GM23338 (cell line): ENCODE data around the gene NOVA2. TPM values are rescaled to one million over a fixed set of nuclear protein-coding genes. Genes with fewer than 3 reads are reported as not detected.

Source experiments
- ATAC-seq: fragments of 200-7000 bp; cut with Tn5 transposase; 3 replicates; pipeline ENCODE4 v1.9.1; 2020
- DNase-seq: peaks from one replicate; pipeline ENCODE4 v3.0.0-alpha.2; 2015; ENCODE audit warnings: low spot score
- H2AFZ ChIP-seq: fragments of 200-600 bp; sonication (generic); 2 replicates; pipeline ENCODE4 v1.8.0; 2016; ENCODE audit warnings: antibody characterized with exemption, mild to moderate bottlenecking, moderate library complexity
- H3F3A ChIP-seq: fragments of 200-600 bp; sonication (generic); replicated peaks from 2 replicates; pipeline ENCODE4 v1.8.0; 2017; ENCODE audit warnings: antibody characterized with exemption, mixed run types, low read depth
- H3K27ac ChIP-seq: fragments of 200-600 bp; sonication (generic); 2 replicates; pipeline ENCODE4 v1.6.1; 2016; ENCODE audit warnings: low read depth
- H3K27me3 ChIP-seq: fragments of 200-600 bp; sonication (generic); 2 replicates; pipeline ENCODE4 v1.8.0; 2016; ENCODE audit warnings: mild to moderate bottlenecking, mixed run types, moderate library complexity; ENCODE audit not compliant: insufficient read depth
- H3K36me3 ChIP-seq: fragments of 200-600 bp; sonication (generic); 2 replicates; pipeline ENCODE4 v1.8.0; 2016; ENCODE audit warnings: mild to moderate bottlenecking; ENCODE audit not compliant: insufficient read depth
- H3K4me1 ChIP-seq: fragments of 200-600 bp; sonication (generic); 2 replicates; pipeline ENCODE4 v1.8.0; 2016; ENCODE audit warnings: mild to moderate bottlenecking, moderate library complexity; ENCODE audit not compliant: insufficient read depth
- H3K4me2 ChIP-seq: fragments of 200-600 bp; sonication (generic); 2 replicates; pipeline ENCODE4 v1.7.1; 2017; ENCODE audit warnings: mixed run types
- H3K4me3 ChIP-seq: fragments of 200-600 bp; sonication (generic); 2 replicates; pipeline ENCODE4 v1.6.1; 2016; ENCODE audit warnings: mixed run types
- H3K79me2 ChIP-seq: fragments of 200-600 bp; sonication (generic); replicated peaks from 2 replicates; pipeline ENCODE4 v1.8.0; 2017; ENCODE audit warnings: mild to moderate bottlenecking; ENCODE audit not compliant: insufficient read depth
- H3K9me2 ChIP-seq: fragments of 200-600 bp; sonication (generic); 2 replicates; pipeline ENCODE4 v1.8.0; 2017; ENCODE audit not compliant: insufficient read depth
- H4K20me1 ChIP-seq: fragments of 200-600 bp; sonication (generic); replicated peaks from 2 replicates; pipeline ENCODE4 v1.8.0; 2017; ENCODE audit warnings: mild to moderate bottlenecking; ENCODE audit not compliant: insufficient read depth
- H3K27ac Mint-ChIP-seq: 2 replicates; pipeline ENCODE4 v1.8.0; 2020; ENCODE audit warnings: inconsistent platforms, mild to moderate bottlenecking, moderate library complexity, mixed read lengths
- H3K27me3 Mint-ChIP-seq: 3 replicates; pipeline ENCODE4 v1.8.0; 2022; ENCODE audit warnings: low read depth, mild to moderate bottlenecking, moderate library complexity, mixed read lengths, inconsistent platforms; ENCODE audit not compliant: insufficient read depth, poor library complexity
- H3K36me3 Mint-ChIP-seq: 3 replicates; pipeline ENCODE4 v1.8.0; 2021; ENCODE audit warnings: low read depth, mild to moderate bottlenecking, inconsistent platforms, moderate library complexity, mixed read lengths
- H3K4me1 Mint-ChIP-seq: 3 replicates; pipeline ENCODE4 v1.8.0; 2020; ENCODE audit warnings: mild to moderate bottlenecking, inconsistent platforms, mixed read lengths
- H3K4me3 Mint-ChIP-seq: 3 replicates; pipeline ENCODE4 v1.8.0; 2021; ENCODE audit warnings: moderate library complexity, mild to moderate bottlenecking, inconsistent platforms, mixed read lengths
- H3K9me3 Mint-ChIP-seq: 3 replicates; pipeline ENCODE4 v1.8.0; 2020; ENCODE audit warnings: moderate library complexity, mild to moderate bottlenecking, inconsistent platforms, mixed read lengths
- CREB1 ChIP-seq: fragments of 250-450 bp; sonication (Bioruptor Pico); IDR thresholded peaks from 2 replicates; pipeline ENCODE4 v1.5.0; 2020; ENCODE audit warnings: low read depth, mild to moderate bottlenecking, moderate library complexity
- EZH2 ChIP-seq: fragments of 200-600 bp; sonication (generic); IDR thresholded peaks from one replicate; pipeline ENCODE4 v1.8.0; 2017; ENCODE audit warnings: antibody characterized with exemption, mild to moderate bottlenecking, low read depth; ENCODE audit not compliant: unreplicated experiment
- STAT1 ChIP-seq: IDR thresholded peaks from one replicate; pipeline ENCODE4 v1.6.1; 2016; ENCODE audit warnings: antibody characterized with exemption; ENCODE audit not compliant: unreplicated experiment
- ZNF331 ChIP-seq: fragments of 250-450 bp; sonication (Bioruptor Pico); IDR thresholded peaks from 2 replicates; pipeline ENCODE4 v1.5.0; 2020; ENCODE audit warnings: low read depth, mild to moderate bottlenecking, moderate library complexity
- ZNF462 ChIP-seq: fragments of 250-450 bp; sonication (Bioruptor Pico); IDR thresholded peaks from 2 replicates; pipeline ENCODE4 v1.5.0; 2020; ENCODE audit warnings: mild to moderate bottlenecking, moderate library complexity
- polyA plus RNA-seq: library from polyadenylated mRNA; unstranded; fragments of >200 nt; fragmentation: Nextera tagmentation; extraction: Ambion mirVana; gene quantifications from 2 replicates; pipeline ENCODE4 v1.2.1, GENCODE V29; 2016
- total RNA-seq: library from RNA; depleted of rRNA; stranded (reverse); fragments of >200 nt; shearing (Covaris generic); gene quantifications from 2 replicates; pipeline ENCODE4 v1.2.3, GENCODE V29; 2014
- TF ChIP-seq, protein P1 (sequence below): IDR thresholded peaks from one replicate; pipeline ENCODE4 v1.6.1; 2018; ENCODE audit warnings: antibody characterized with exemption; ENCODE audit not compliant: unreplicated experiment

Gene NOVA2
- total and polyA plus RNA-seq, 2 experiments from 2014 or later: 5.1 to 13.7 TPM

DNA sequence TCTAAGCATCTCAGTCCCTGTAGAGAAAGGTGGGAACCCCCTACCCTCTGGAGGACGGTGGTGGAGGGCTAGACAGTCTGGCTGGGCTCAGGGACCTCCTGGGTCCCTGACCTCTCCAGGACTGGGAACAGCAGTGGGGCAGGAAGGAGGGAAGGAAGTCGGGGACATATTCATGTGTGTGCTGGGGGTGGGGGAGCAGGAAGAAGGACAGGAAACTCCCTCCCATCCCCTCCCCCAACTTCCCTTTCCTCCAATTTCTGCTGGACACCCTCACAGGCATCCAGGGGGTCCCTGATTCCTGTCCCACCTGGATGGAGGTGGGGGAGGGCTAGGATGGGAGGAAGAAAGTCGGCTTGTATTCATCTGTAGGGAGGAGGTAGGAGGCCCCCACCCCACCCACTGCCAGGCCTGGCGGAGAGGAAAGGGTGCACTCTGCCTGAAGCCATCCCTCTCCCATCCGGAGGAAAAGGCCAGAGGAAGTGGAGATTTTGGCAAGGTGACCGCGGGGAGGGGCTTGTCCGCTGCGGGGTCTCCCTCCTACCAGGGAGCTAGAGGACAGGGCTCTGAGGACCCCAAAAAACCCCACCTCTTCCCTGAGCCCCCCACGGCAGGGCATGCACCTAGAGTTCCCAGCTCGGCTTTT is 2.3 kb downstream of the NOVA2 start:
- H2AFZ ChIP-seq: no peak overlapping the region
- H3K27me3 Mint-ChIP-seq: peaks cover 17% of the 10 kb centered on the region
- TF ChIP-seq STAT1 (no peak), CREB1 (CRISPR knock-in tag) (no peak), ZNF331 (CRISPR knock-in tag) (no peak), ZNF462 (no peak), EZH2 (no peak)
- TF ChIP-seq, protein P1, sequence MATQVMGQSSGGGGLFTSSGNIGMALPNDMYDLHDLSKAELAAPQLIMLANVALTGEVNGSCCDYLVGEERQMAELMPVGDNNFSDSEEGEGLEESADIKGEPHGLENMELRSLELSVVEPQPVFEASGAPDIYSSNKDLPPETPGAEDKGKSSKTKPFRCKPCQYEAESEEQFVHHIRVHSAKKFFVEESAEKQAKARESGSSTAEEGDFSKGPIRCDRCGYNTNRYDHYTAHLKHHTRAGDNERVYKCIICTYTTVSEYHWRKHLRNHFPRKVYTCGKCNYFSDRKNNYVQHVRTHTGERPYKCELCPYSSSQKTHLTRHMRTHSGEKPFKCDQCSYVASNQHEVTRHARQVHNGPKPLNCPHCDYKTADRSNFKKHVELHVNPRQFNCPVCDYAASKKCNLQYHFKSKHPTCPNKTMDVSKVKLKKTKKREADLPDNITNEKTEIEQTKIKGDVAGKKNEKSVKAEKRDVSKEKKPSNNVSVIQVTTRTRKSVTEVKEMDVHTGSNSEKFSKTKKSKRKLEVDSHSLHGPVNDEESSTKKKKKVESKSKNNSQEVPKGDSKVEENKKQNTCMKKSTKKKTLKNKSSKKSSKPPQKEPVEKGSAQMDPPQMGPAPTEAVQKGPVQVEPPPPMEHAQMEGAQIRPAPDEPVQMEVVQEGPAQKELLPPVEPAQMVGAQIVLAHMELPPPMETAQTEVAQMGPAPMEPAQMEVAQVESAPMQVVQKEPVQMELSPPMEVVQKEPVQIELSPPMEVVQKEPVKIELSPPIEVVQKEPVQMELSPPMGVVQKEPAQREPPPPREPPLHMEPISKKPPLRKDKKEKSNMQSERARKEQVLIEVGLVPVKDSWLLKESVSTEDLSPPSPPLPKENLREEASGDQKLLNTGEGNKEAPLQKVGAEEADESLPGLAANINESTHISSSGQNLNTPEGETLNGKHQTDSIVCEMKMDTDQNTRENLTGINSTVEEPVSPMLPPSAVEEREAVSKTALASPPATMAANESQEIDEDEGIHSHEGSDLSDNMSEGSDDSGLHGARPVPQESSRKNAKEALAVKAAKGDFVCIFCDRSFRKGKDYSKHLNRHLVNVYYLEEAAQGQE: no peak
- H3K27me3 ChIP-seq: 0 out of 2 replicates have a peak, but pooled peaks cover 2% of the 10 kb centered on the region
- no peaks in the 10 kb centered on the region for H3K9me3 Mint-ChIP-seq
- no peaks in the 10 kb centered on the region for H3K36me3 Mint-ChIP-seq
- H3K4me1 ChIP-seq: peaks cover 3% of the 10 kb centered on the region; the same call in 1 of the 2 replicates
- H3K4me3 ChIP-seq: no peak overlapping the region
- peaks cover 29% of the 10 kb centered on the region for H3K4me1 Mint-ChIP-seq
- H3K79me2 ChIP-seq: no peaks in the 10 kb centered on the region
- no peaks in the 10 kb centered on the region for H3K9me2 ChIP-seq
- H3K4me3 Mint-ChIP-seq: peak overlapping the region; percentile 62; the same call in 2 of the 3 replicates
- DNase-seq (no peak), ATAC-seq (no peak)
- peaks cover 9% of the 10 kb centered on the region; the same call in 1 of the 2 replicates for H3F3A ChIP-seq
- no peak overlapping the region for H3K27ac ChIP-seq
- H3K36me3 ChIP-seq: no peaks in the 10 kb centered on the region
- peak overlapping the region; percentile 29; the same call in 1 of the 2 replicates for H3K4me2 ChIP-seq
- H3K27ac Mint-ChIP-seq: no peak overlapping the region
- peaks cover 5% of the 10 kb centered on the region; the same call in 1 of the 2 replicates for H4K20me1 ChIP-seq
